Cardiac fibroblast (primary cell): ENCODE data around the gene KCNJ11.

Source experiments
- DNase-seq, 2 donors: peaks; one replicate each; pipeline versions ENCODE4 v3.0.0 to v3.0.0-alpha.2; 2010; ENCODE audit warnings: low read depth in 2 of 2
- H3K4me3 ChIP-seq, 2 donors: replicated peaks in 1 of 2; 1 replicate in 1 of 2; 2 replicates in 1 of 2; pipeline ENCODE4 v1.5.1; 2011; ENCODE audit warnings: low read depth in 2 of 2, low read length in 2 of 2, mild to moderate bottlenecking in 2 of 2, moderate library complexity in 1 of 2
- CTCF ChIP-seq: IDR thresholded peaks from one replicate; pipeline ENCODE4 v1.5.1; 2011; ENCODE audit warnings: low read depth, mild to moderate bottlenecking, low read length, inconsistent platforms

The KCNJ11 gene

GRCh38 chr11:17343257-17343656 is 45.2 kb downstream of the KCNJ11 start:
- no peak for TF ChIP-seq CTCF
- peak in 1 of 2 donors; percentile 38 for DNase-seq
- H3K4me3 ChIP-seq, result no peak overlapping the region
